Measurements from ENCODE around the gene WBP1L. TPM values are rescaled to one million over a fixed set of nuclear protein-coding genes. Genes with fewer than 3 reads are reported as not detected.

The WBP1L gene
- total and polyA plus RNA-seq, 2 of the 13 experiments (the other 11 are each of a cell fraction or from before 2014, with no cell fraction given), result 8.3 to 12.3 TPM

GRCh38 chr10:102791754-102792395 lies 48.1 kb downstream of the WBP1L start (continued):
- TF ChIP-seq, protein P1, sequence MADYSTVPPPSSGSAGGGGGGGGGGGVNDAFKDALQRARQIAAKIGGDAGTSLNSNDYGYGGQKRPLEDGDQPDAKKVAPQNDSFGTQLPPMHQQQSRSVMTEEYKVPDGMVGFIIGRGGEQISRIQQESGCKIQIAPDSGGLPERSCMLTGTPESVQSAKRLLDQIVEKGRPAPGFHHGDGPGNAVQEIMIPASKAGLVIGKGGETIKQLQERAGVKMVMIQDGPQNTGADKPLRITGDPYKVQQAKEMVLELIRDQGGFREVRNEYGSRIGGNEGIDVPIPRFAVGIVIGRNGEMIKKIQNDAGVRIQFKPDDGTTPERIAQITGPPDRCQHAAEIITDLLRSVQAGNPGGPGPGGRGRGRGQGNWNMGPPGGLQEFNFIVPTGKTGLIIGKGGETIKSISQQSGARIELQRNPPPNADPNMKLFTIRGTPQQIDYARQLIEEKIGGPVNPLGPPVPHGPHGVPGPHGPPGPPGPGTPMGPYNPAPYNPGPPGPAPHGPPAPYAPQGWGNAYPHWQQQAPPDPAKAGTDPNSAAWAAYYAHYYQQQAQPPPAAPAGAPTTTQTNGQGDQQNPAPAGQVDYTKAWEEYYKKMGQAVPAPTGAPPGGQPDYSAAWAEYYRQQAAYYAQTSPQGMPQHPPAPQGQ (CRISPR knock-in tag; IDR thresholded peaks at IDR 0.05; ENCODE audit: borderline replicate concordance), result no peak
- no peak for TF ChIP-seq ZNF160 (CRISPR knock-in tag; IDR thresholded peaks at IDR 0.05)
- TF ChIP-seq ELF4 (CRISPR knock-in tag; IDR thresholded peaks at IDR 0.05; ENCODE audit: borderline replicate concordance), result no peak
- TF ChIP-seq SMARCC2 (IDR thresholded peaks at IDR 0.05), result no peak
- no peak for TF ChIP-seq ZMYM2 (CRISPR knock-in tag; IDR thresholded peaks at IDR 0.05)
- TF ChIP-seq ZNF605 (CRISPR knock-in tag; IDR thresholded peaks at IDR 0.05), result no peak
- TF ChIP-seq NFRKB (IDR thresholded peaks at IDR 0.05), result no peak
- no peak for TF ChIP-seq IRF2 (CRISPR knock-in tag; IDR thresholded peaks at IDR 0.05)

DNA sequence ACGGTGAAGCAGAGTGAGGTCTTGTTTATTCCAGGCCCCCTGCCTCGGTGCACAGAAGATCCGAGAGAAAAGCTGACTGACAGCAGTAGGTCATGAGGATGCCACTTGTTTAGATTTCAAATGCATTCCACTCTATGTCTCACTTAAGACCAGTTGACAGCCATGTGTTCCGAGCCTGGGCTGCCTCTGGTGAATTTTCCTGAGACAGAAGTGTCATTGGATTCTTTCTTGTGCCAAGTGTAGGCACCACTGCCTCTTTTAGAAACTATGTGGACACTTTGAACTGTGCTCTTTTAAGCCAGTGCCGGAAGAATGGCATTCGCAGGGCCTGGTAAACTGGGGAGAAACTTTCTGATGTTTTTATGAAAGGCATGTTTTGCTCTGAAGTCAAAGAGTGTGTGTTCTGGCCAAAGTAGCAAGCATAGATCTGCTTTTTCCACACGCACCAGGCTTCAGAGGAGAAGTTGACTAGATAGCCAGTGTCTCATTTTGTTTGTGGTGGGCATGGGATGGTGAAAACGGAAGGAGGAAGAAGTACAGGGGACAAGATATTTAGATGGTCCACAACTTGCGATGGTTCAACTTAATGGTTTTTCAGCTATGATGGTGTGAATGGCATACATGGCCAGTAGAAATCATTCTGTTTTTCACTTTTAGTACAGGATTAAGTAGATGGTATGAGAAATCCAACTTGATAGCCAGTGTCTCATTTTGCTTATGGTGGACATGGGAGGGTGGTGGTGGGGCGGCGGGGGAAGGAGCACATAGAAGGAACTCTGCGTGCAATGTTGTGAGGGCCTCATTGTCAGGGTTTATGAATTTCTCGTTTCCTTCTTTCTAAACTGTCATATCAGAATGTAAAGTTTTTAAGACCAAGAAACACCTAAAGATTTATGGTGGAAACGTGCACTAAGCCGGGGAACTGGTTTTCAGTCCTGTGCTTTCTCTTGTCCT lies 52.0 kb downstream of the WBP1L start:
- FAIRE-seq (no peak), ATAC-seq (no peak), DNase-seq (ENCODE audit: low spot score) (no peak)
- Histone ChIP-seq H3K4me3 (replicated peaks in 1 of 3; ENCODE audit: insufficient read depth in 1 of 3, low read depth in 2 of 3, low read length in 3 of 3) (no peak overlapping the region), H4K20me1 (ENCODE audit: insufficient read depth, low read length) (no peaks in the 10 kb centered on the region), H3K9ac (ENCODE audit: insufficient read depth, low read depth, low read length) (no peak overlapping the region), H3K36me3 (replicated peaks in 1 of 2; ENCODE audit: control insufficient read depth in 1 of 2, insufficient read depth in 2 of 2, low read length in 2 of 2) (peaks cover 3 to 7% of the 10 kb centered on the region in 2 experiments; a peak in 3 of 5 replicates), H3K9me3 (ENCODE audit: low read length) (no peaks in the 10 kb centered on the region), H3K27me3 (ENCODE audit: control insufficient read depth in 1 of 2, insufficient read depth in 2 of 2, low read length in 2 of 2) (no peaks in the 10 kb centered on the region), H3K4me2 (ENCODE audit: low read depth, low read length) (no peak overlapping the region), H2AFZ (ENCODE audit: low read length) (no peak overlapping the region), H3K4me1 (ENCODE audit: insufficient read depth, low read length) (peaks cover 29% of the 10 kb centered on the region), H3K79me2 (ENCODE audit: insufficient read depth, low read length) (no peaks in the 10 kb centered on the region), H3K27ac (ENCODE audit: extremely low read length, insufficient read depth, low read length) (no peak overlapping the region)
- TF ChIP-seq CAMTA2 (CRISPR knock-in tag; IDR thresholded peaks at IDR 0.05; ENCODE audit: borderline replicate concordance), result no peak
- no peak for TF ChIP-seq ASH2L (IDR thresholded peaks at IDR 0.05; ENCODE audit: insufficient read length, low read depth, low read length)
- TF ChIP-seq, protein P2, sequence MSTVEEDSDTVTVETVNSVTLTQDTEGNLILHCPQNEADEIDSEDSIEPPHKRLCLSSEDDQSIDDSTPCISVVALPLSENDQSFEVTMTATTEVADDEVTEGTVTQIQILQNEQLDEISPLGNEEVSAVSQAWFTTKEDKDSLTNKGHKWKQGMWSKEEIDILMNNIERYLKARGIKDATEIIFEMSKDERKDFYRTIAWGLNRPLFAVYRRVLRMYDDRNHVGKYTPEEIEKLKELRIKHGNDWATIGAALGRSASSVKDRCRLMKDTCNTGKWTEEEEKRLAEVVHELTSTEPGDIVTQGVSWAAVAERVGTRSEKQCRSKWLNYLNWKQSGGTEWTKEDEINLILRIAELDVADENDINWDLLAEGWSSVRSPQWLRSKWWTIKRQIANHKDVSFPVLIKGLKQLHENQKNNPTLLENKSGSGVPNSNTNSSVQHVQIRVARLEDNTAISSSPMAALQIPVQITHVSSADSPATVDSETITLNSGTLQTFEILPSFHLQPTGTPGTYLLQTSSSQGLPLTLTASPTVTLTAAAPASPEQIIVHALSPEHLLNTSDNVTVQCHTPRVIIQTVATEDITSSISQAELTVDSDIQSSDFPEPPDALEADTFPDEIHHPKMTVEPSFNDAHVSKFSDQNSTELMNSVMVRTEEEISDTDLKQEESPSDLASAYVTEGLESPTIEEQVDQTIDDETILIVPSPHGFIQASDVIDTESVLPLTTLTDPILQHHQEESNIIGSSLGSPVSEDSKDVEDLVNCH (CRISPR knock-in tag; IDR thresholded peaks at IDR 0.05), result no peak
- TF ChIP-seq, protein P3, sequence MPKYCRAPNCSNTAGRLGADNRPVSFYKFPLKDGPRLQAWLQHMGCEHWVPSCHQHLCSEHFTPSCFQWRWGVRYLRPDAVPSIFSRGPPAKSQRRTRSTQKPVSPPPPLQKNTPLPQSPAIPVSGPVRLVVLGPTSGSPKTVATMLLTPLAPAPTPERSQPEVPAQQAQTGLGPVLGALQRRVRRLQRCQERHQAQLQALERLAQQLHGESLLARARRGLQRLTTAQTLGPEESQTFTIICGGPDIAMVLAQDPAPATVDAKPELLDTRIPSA (CRISPR knock-in tag; IDR thresholded peaks at IDR 0.05; ENCODE audit: borderline replicate concordance), result no peak
- no peak for TF ChIP-seq ATAD3A (CRISPR knock-in tag; IDR thresholded peaks at IDR 0.05)
- TF ChIP-seq ARNTL (CRISPR knock-in tag; IDR thresholded peaks at IDR 0.05), result no peak
- WGBS (ENCODE audit: low lambda C conversion rate), result 86% methylated on average over 15 of the region's 15 CpGs
- no TSS peak for BruUV-seq (replicated peaks)
- POLR2A ChIA-PET, result no interaction called here
- intact Hi-C loops (cut with micrococcal nuclease; ENCODE audit: unreplicated experiment), result no loop called here
- CTCF ChIA-PET (ENCODE audit: low intra/inter-chr PET ratio, low total read pairs), result no interaction called here
- in situ Hi-C loops (cut with HindIII; ENCODE audit: extremely low pct_ligation_motif_present, low pct_unique_long_range_greater_than_20kb), result no loop called here
